Measurements from ENCODE around the gene SYT9.
"Not testable (repeated sequence)": the region's sequence is repeated elsewhere in the genome, so short reads cannot be mapped to it uniquely, and the experiment has no call there.

SYT9 gene

GRCh38 chr11:7512525-7513233 is 261.0 kb downstream of the SYT9 start:
- peak; percentile 83 for DNase-seq

GRCh38 chr11:7513234-7514098 is 261.8 kb downstream of the SYT9 start, which contains the start of gene PPFIBP2:
Gene PPFIBP2 (plus strand): TSS chr11:7513999. CDS start chr11:7549476, 35,477 bp downstream.
- peak; percentile 87 for DNase-seq

- DNase-seq: peak; percentile 47
These were observed 262.4 kb downstream of the SYT9 start for GRCh38 chr11:7514099-7514591.

GRCh38 chr11:7515447-7515886 is 263.8 kb downstream of the SYT9 start:
- DNase-seq: no peak

GRCh38 chr11:7516475-7516874 is 264.8 kb downstream of the SYT9 start:
- no peak for DNase-seq

GRCh38 chr11:7517743-7518142 is 266.0 kb downstream of the SYT9 start:
- DNase-seq: not testable (repeated sequence)
